Calu3 (cell line): ENCODE data around the gene USF3. TPM values are rescaled to one million over a fixed set of nuclear protein-coding genes. Genes with fewer than 3 reads are reported as not detected.

Experiments used
- BruUV-seq: library from RNA; stranded (reverse); fragments of 400-500 nt; replicated peaks from 2 replicates; lab custom pipeline; 2021; lab: Mats Ljungman, UMichigan
- CTCF ChIA-PET: fragments of 300-600 bp; sonication (Branson Sonifier 250); formaldehyde crosslinking; loops from one replicate; lab custom pipeline; 2022; ENCODE audit warnings: antibody characterized with exemption; lab: Charles Lee
- DNase-seq: peaks from one replicate; pipeline ENCODE4 v3.0.0; 2022
- H3K27ac Mint-ChIP-seq: one replicate; pipeline ENCODE4 v1.8.0; 2022; ENCODE audit warnings: mixed read lengths; ENCODE audit not compliant: unreplicated experiment
- H3K27me3 Mint-ChIP-seq: one replicate; pipeline ENCODE4 v1.8.0; 2022; ENCODE audit warnings: mixed read lengths; ENCODE audit not compliant: unreplicated experiment
- H3K36me3 Mint-ChIP-seq: one replicate; pipeline ENCODE4 v1.8.0; 2022; ENCODE audit warnings: mild to moderate bottlenecking, moderate library complexity, mixed read lengths; ENCODE audit not compliant: insufficient read depth, unreplicated experiment
- H3K4me1 Mint-ChIP-seq: one replicate; pipeline ENCODE4 v1.8.0; 2022; ENCODE audit warnings: mild to moderate bottlenecking, low read depth, mixed read lengths; ENCODE audit not compliant: unreplicated experiment
- H3K4me3 Mint-ChIP-seq: one replicate; pipeline ENCODE4 v1.8.0; 2022; ENCODE audit warnings: mild to moderate bottlenecking, low read depth, moderate library complexity, mixed read lengths; ENCODE audit not compliant: unreplicated experiment
- H3K9me3 Mint-ChIP-seq: one replicate; pipeline ENCODE4 v1.8.0; 2022; ENCODE audit warnings: low read depth, mixed read lengths; ENCODE audit not compliant: unreplicated experiment
- intact Hi-C: fragments of 100-400 bp; cut with micrococcal nuclease; formaldehyde crosslinking; loops from one replicate; pipeline ENCODE4 v1.10.0; 2022; ENCODE audit not compliant: unreplicated experiment
- total RNA-seq: library from RNA; stranded (reverse); gene quantifications from 2 replicates; pipeline ENCODE4 v1.2.3, GENCODE V29; 2022
- TF ChIP-seq, protein P1 (sequence below): fragments of 200-600 bp; IDR thresholded peaks from one replicate; pipeline ENCODE4 v1.8.0; 2022; ENCODE audit warnings: antibody characterized with exemption; ENCODE audit not compliant: unreplicated experiment

The USF3 gene
- total RNA-seq, 1 experiment from 2014 or later, result 10.7 TPM

DNA sequence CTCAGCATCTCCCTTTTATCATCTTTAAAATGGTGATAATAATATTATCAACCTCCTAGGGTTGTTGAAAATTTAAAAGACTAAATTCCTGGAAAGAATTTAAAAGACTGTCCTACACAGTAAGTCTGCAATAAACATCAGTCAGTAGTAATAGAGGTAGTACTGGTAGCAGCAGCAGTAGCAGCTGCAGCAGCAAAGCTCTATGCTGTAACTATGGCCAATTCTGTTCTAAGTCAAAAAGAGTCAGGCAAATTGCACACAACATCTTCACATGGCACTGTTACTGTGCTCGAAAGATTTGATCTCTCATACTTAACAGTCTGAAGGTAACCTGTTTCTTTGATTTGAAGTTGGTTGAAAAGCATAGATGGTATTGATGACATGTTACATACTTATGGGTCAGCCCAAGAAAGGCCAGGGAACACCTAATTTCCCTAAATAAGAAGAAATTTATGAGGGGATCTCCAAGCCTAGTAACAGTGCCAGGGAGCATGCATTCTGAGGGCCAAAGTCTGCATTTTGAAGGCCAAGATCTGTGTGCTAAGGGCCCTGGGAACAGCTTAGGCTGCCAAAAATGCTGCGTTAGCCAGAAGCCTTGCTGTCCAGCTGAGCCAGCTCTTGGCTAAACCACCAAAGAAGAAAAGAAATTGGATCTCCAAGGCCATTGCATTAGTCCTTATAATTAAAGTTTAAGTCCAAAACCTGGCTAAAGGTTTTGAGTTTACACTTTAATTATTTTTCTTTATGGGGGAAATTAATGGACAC is 95.8 kb downstream of the USF3 start:
- Mint-ChIP-seq H3K36me3 (no peaks in the 10 kb centered on the region), H3K4me3 (no peak overlapping the region), H3K4me1 (no peaks in the 10 kb centered on the region), H3K27ac (no peak overlapping the region), H3K9me3 (no peaks in the 10 kb centered on the region), H3K27me3 (peaks cover 8% of the 10 kb centered on the region)
- TF ChIP-seq, protein P1, sequence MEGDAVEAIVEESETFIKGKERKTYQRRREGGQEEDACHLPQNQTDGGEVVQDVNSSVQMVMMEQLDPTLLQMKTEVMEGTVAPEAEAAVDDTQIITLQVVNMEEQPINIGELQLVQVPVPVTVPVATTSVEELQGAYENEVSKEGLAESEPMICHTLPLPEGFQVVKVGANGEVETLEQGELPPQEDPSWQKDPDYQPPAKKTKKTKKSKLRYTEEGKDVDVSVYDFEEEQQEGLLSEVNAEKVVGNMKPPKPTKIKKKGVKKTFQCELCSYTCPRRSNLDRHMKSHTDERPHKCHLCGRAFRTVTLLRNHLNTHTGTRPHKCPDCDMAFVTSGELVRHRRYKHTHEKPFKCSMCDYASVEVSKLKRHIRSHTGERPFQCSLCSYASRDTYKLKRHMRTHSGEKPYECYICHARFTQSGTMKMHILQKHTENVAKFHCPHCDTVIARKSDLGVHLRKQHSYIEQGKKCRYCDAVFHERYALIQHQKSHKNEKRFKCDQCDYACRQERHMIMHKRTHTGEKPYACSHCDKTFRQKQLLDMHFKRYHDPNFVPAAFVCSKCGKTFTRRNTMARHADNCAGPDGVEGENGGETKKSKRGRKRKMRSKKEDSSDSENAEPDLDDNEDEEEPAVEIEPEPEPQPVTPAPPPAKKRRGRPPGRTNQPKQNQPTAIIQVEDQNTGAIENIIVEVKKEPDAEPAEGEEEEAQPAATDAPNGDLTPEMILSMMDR, result no peak
- DNase-seq, result no peak
- intact Hi-C loops, result no loop called here
- CTCF ChIA-PET, result no interaction called here
- no TSS peak for BruUV-seq

Other genes with a start within 250 kb of the USF3 start
- gene SPICE1, start 181.5 kb downstream of the USF3 start, total RNA-seq, result 20.0 and 21.9 TPM in 2 replicates
- 0.87 and 1.5 TPM in 2 replicates for gene SIDT1, start 164.1 kb downstream of the USF3 start, total RNA-seq
- gene NAA50, start 49.6 kb upstream of the USF3 start, total RNA-seq, result 155 and 156 TPM in 2 replicates
- gene ATP6V1A, start 50.4 kb upstream of the USF3 start, total RNA-seq, result 56.6 and 65.2 TPM in 2 replicates
- 5.0 and 6.3 TPM in 2 replicates for gene GRAMD1C, start 142.1 kb upstream of the USF3 start, total RNA-seq